ENCODE data around the gene BRAT1. TPM values are rescaled to one million over a fixed set of nuclear protein-coding genes. Genes with fewer than 3 reads are reported as not detected.

The BRAT1 gene
- total RNA-seq, 2 experiments from 2014 or later, result 40.0 to 43.9 TPM

DNA sequence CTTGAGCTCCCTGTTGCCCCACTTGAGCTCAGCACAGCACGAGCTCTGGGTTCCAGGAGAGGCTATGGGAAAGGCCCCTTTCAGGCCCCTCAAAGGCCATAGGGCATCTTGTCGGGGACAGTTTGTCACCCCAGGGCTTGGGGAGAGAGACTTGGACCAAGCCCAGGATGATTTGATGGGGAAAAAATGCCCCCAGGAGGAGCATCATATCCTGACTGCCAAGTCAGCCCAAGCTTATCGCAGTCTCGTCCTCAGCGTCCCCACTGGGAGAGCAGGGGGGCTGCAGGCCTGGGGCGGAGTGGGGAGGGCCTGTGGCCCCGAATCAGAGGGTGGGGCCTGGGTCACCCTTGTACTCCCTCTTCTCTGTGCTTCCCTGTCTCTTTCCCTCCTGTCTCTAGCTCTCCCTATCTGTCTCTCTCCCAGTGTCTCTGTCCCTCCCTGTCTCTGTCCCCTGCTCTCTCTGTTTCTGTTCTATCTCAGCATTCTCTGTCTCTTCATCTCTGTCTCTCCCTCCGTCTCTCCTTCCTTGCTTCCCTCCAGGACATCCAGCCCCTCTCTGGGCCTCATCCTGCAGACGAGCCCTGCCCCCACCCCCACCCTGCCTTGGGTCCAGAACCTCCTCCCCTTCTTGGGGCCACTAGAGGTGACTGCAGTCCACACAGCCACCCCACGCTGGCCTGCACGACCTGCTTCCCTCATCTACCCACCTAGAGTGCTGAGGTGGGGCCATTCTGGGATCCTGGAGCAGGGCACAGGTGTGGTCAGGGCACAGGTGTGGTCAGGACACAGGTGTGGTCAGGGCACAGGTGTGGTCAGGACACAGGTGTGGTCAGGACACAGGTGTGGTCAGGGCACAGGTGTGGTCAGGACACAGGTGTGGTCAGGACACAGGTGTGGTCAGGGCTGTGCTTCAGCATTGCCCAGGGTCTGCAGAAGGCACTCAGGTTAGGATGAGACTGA, 61.8 kb downstream of the BRAT1 start:
- H3K9me3 Mint-ChIP-seq, result no peaks in the 10 kb centered on the region
- CTCF ChIA-PET, result interaction anchor here (0.8 to 1.1 kb wide), 3 partner anchors 10 to 23 kb away, joined by 3 read pairs; no protein-coding TSS in a partner anchor
- H3K36me3 Mint-ChIP-seq (ENCODE audit: low read depth), result no peaks in the 10 kb centered on the region
- no peak overlapping the region for H3K27ac Mint-ChIP-seq
- no peaks in the 10 kb centered on the region for H3K4me1 Mint-ChIP-seq
- no peak for DNase-seq
- H3K27me3 Mint-ChIP-seq, result peaks cover 7% of the 10 kb centered on the region
- POLR2A ChIA-PET, result interaction anchor here (0.6 kb wide), 1 partner anchor 138 kb away, joined by 4 read pairs; the partner anchor contains the start of gene TTYH3
- no peak overlapping the region for H3K4me3 Mint-ChIP-seq

GRCh38 chr7:2492038-2492437, 63.3 kb downstream of the BRAT1 start:
- no peak for DNase-seq
- no peak overlapping the region for H3K4me3 Mint-ChIP-seq
- H3K27me3 Mint-ChIP-seq, result peaks cover 1% of the 10 kb centered on the region
- no peaks in the 10 kb centered on the region for H3K4me1 Mint-ChIP-seq
- CTCF ChIA-PET, result interaction anchor here (1.1 kb wide), 1 partner anchor 12 kb away, joined by 3 read pairs; no protein-coding TSS in a partner anchor
- H3K36me3 Mint-ChIP-seq (ENCODE audit: low read depth), result no peaks in the 10 kb centered on the region
- POLR2A ChIA-PET, result no interaction called here
- no peaks in the 10 kb centered on the region for H3K9me3 Mint-ChIP-seq
- no peak overlapping the region for H3K27ac Mint-ChIP-seq

- no peaks in the 10 kb centered on the region for H3K36me3 Mint-ChIP-seq (ENCODE audit: low read depth)
- POLR2A ChIA-PET, result no interaction called here
- H3K9me3 Mint-ChIP-seq, result no peaks in the 10 kb centered on the region
- no peak for DNase-seq
- no peaks in the 10 kb centered on the region for H3K27me3 Mint-ChIP-seq
- no peak overlapping the region for H3K4me3 Mint-ChIP-seq
- no peaks in the 10 kb centered on the region for H3K4me1 Mint-ChIP-seq
- CTCF ChIA-PET, result no interaction called here
- H3K27ac Mint-ChIP-seq, result no peak overlapping the region
These were observed 65.1 kb downstream of the BRAT1 start for GRCh38 chr7:2490181-2490651.

GRCh38 chr7:2488681-2489080, 66.6 kb downstream of the BRAT1 start:
- POLR2A ChIA-PET, result interaction anchor here (0.7 kb wide), 1 partner anchor 124 kb away, joined by 3 read pairs; no protein-coding TSS in a partner anchor
- CTCF ChIA-PET, result interaction anchor here (1.0 to 2.0 kb wide), 3 partner anchors 10 to 20 kb away, joined by 4 read pairs; no protein-coding TSS in a partner anchor
- Mint-ChIP-seq H3K27me3 (peaks cover 2% of the 10 kb centered on the region), H3K4me3 (no peak overlapping the region), H3K9me3 (no peaks in the 10 kb centered on the region), H3K36me3 (ENCODE audit: low read depth) (no peaks in the 10 kb centered on the region), H3K4me1 (no peaks in the 10 kb centered on the region), H3K27ac (no peak overlapping the region)
- DNase-seq, result no peak

DNA sequence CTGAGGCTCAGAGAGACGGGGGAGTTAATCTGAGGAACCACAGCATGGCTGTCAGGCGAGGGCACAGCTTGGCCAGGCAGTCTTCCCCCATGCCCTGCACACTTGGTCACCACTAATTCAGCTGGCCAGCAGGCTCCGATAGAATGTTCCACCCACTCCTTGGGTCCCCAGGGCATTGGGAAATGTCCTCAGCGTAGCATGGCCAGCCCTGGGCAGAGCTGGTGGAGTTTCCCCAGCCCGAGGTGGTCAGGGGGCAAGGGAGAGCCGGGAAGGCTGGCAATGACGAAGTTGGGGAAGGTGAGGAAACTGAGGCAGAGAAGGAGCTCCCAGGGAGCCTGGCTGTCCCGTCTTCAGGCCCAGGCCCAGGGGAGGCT, 67.1 kb downstream of the BRAT1 start:
- Mint-ChIP-seq H3K36me3 (ENCODE audit: low read depth) (no peaks in the 10 kb centered on the region), H3K9me3 (no peaks in the 10 kb centered on the region), H3K27ac (no peak overlapping the region), H3K4me1 (no peaks in the 10 kb centered on the region), H3K4me3 (no peak overlapping the region), H3K27me3 (peaks cover 2% of the 10 kb centered on the region)
- CTCF ChIA-PET, result interaction anchor here (1.0 to 2.0 kb wide), 3 partner anchors 10 to 19 kb away, joined by 4 read pairs; no protein-coding TSS in a partner anchor
- no peak for DNase-seq
- POLR2A ChIA-PET, result interaction anchor here (0.7 kb wide), 1 partner anchor 124 kb away, joined by 3 read pairs; no protein-coding TSS in a partner anchor

Small RNA genes within 50 kb of the gene (microRNA-seq; reads per million reads assigned to microRNA genes)
- not detected for gene MIR4648 (ENCODE audit: borderline microRNAs expressed, borderline replicate concordance)

Other genes with a start within 250 kb of the BRAT1 start
- 10 to 100 TPM; 27.2 to 28.0 TPM for gene SNX8, start 241.1 kb downstream of the BRAT1 start, total RNA-seq
- 100 to 1,000 TPM; 148 to 158 TPM for gene EIF3B, start 200.7 kb downstream of the BRAT1 start, total RNA-seq
- 10 to 100 TPM; 40.7 to 44.8 TPM for gene CHST12, start 151.9 kb downstream of the BRAT1 start, total RNA-seq
- not detected for gene GRIFIN, start 79.1 kb downstream of the BRAT1 start, total RNA-seq
- gene LFNG, start 35.8 kb downstream of the BRAT1 start, total RNA-seq, result 100 to 1,000 TPM in 1 of 2 experiments, 10 to 100 TPM in 1; 93.3 to 109 TPM
- 10 to 100 TPM; 13.8 to 15.5 TPM for gene IQCE, start 3.5 kb upstream of the BRAT1 start, total RNA-seq
- gene TTYH3, start 76.5 kb upstream of the BRAT1 start, total RNA-seq, result 10 to 100 TPM; 17.2 to 19.7 TPM
- under 1 TPM; 0.05 to 0.08 TPM for gene AMZ1, start 132.7 kb upstream of the BRAT1 start, total RNA-seq

Data from activated CD4-positive, alpha-beta T cell treated with anti-CD3 and anti-CD28 coated beads, Interleukin-2, amount 10 ng/mL, durations not matched to agents 7 days and 5 days (primary cell).